ENCODE results near the gene RBP7. TPM values are rescaled to one million over a fixed set of nuclear protein-coding genes. Genes with fewer than 3 reads are reported as not detected.

The RBP7 gene
- total RNA-seq, 1 donor from 2014 or later, result not detected

GRCh38 chr1:10064416-10065343 is 67.7 kb downstream of the RBP7 start:
- CTCF ChIA-PET, result no interaction called here
- no peaks in the 10 kb centered on the region for H3K9me3 Mint-ChIP-seq
- no peak overlapping the region for H3K4me3 Mint-ChIP-seq
- ATAC-seq (ENCODE audit: low read depth), result no peak
- no peak overlapping the region for H3K27ac Mint-ChIP-seq
- no peak for DNase-seq
- POLR2A ChIA-PET, result interaction anchor here (0.6 kb wide), 1 partner anchor 379 kb away, joined by 6 read pairs; no protein-coding TSS in a partner anchor
- peaks cover 10% of the 10 kb centered on the region for H3K4me1 Mint-ChIP-seq
- TF ChIP-seq, protein P1, sequence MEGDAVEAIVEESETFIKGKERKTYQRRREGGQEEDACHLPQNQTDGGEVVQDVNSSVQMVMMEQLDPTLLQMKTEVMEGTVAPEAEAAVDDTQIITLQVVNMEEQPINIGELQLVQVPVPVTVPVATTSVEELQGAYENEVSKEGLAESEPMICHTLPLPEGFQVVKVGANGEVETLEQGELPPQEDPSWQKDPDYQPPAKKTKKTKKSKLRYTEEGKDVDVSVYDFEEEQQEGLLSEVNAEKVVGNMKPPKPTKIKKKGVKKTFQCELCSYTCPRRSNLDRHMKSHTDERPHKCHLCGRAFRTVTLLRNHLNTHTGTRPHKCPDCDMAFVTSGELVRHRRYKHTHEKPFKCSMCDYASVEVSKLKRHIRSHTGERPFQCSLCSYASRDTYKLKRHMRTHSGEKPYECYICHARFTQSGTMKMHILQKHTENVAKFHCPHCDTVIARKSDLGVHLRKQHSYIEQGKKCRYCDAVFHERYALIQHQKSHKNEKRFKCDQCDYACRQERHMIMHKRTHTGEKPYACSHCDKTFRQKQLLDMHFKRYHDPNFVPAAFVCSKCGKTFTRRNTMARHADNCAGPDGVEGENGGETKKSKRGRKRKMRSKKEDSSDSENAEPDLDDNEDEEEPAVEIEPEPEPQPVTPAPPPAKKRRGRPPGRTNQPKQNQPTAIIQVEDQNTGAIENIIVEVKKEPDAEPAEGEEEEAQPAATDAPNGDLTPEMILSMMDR (IDR thresholded peaks at IDR 0.05), result no peak
- intact Hi-C loops (cut with micrococcal nuclease), result no loop called here
- no peaks in the 10 kb centered on the region for H3K27me3 Mint-ChIP-seq
- peaks cover 16% of the 10 kb centered on the region for H3K36me3 Mint-ChIP-seq (ENCODE audit: low read depth)

GRCh38 chr1:10065344-10065685 is 68.3 kb downstream of the RBP7 start:
- Mint-ChIP-seq H3K4me1 (peaks cover 10% of the 10 kb centered on the region), H3K27me3 (no peaks in the 10 kb centered on the region), H3K27ac (no peak overlapping the region), H3K36me3 (ENCODE audit: low read depth) (peaks cover 12% of the 10 kb centered on the region), H3K4me3 (no peak overlapping the region), H3K9me3 (no peaks in the 10 kb centered on the region)
- ChIA-PET CTCF (no interaction called here), POLR2A (no interaction called here)
- intact Hi-C loops (cut with micrococcal nuclease), result no loop called here
- TF ChIP-seq, protein P1 (IDR thresholded peaks at IDR 0.05), result no peak
- DNase-seq, result no peak
- no peak for ATAC-seq (ENCODE audit: low read depth)

Other genes starting within 250 kb of the RBP7 start
- gene CLSTN1, start 173.3 kb upstream of the RBP7 start, total RNA-seq, result 50.7 and 52.2 TPM in 2 replicates
- gene CTNNBIP1, start 87.0 kb upstream of the RBP7 start, total RNA-seq, result 6.7 and 7.5 TPM in 2 replicates
- gene LZIC, start 53.8 kb upstream of the RBP7 start, total RNA-seq, result 19.3 and 20.9 TPM in 2 replicates
- gene NMNAT1, start 53.8 kb upstream of the RBP7 start, total RNA-seq, result 5.8 and 7.5 TPM in 2 replicates
- gene UBE4B, start 35.7 kb downstream of the RBP7 start, total RNA-seq, result 41.1 and 44.7 TPM in 2 replicates
- 5.9 and 7.2 TPM in 2 replicates for gene KIF1B, start 213.3 kb downstream of the RBP7 start, total RNA-seq

Data from activated B cell treated with CpG ODN at 0.5 μM for 24 hours (primary cell).